GM12875 (cell line): ENCODE results near the gene UBE2A.

Experiments used
- H3K4me3 ChIP-seq: one replicate; pipeline ENCODE4 v1.5.1; 2011; ENCODE audit warnings: low read depth, low read length, control low read depth
- TF ChIP-seq, protein P1 (sequence below): IDR thresholded peaks from 2 replicates; pipeline ENCODE4 v1.5.1; 2011; ENCODE audit warnings: low read depth, mild to moderate bottlenecking, control low read depth, inconsistent platforms, low read length, moderate library complexity, borderline replicate concordance; ENCODE audit not compliant: insufficient read depth

The UBE2A gene

DNA sequence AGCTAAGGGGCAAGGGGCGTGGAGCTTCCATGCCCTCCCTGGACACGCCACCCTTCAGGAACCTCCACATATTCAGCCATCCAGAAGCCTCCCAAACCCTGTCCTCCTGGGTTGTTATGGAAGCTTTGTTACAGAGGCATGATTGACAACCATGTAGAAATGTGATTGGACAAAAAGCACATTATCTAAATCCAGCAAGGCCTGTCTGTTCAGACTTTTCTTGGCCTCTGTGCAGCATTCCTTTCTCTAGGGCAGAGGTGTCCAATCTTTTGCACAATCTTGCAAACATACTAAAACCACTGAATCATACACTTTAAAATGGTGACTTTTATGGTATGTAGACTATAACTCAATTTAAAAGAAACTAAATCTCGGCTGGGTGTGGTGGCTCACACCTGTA lies 21.9 kb upstream of the UBE2A start:
- TF ChIP-seq, protein P1, sequence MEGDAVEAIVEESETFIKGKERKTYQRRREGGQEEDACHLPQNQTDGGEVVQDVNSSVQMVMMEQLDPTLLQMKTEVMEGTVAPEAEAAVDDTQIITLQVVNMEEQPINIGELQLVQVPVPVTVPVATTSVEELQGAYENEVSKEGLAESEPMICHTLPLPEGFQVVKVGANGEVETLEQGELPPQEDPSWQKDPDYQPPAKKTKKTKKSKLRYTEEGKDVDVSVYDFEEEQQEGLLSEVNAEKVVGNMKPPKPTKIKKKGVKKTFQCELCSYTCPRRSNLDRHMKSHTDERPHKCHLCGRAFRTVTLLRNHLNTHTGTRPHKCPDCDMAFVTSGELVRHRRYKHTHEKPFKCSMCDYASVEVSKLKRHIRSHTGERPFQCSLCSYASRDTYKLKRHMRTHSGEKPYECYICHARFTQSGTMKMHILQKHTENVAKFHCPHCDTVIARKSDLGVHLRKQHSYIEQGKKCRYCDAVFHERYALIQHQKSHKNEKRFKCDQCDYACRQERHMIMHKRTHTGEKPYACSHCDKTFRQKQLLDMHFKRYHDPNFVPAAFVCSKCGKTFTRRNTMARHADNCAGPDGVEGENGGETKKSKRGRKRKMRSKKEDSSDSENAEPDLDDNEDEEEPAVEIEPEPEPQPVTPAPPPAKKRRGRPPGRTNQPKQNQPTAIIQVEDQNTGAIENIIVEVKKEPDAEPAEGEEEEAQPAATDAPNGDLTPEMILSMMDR, result no peak
- no peak overlapping the region for H3K4me3 ChIP-seq

DNA sequence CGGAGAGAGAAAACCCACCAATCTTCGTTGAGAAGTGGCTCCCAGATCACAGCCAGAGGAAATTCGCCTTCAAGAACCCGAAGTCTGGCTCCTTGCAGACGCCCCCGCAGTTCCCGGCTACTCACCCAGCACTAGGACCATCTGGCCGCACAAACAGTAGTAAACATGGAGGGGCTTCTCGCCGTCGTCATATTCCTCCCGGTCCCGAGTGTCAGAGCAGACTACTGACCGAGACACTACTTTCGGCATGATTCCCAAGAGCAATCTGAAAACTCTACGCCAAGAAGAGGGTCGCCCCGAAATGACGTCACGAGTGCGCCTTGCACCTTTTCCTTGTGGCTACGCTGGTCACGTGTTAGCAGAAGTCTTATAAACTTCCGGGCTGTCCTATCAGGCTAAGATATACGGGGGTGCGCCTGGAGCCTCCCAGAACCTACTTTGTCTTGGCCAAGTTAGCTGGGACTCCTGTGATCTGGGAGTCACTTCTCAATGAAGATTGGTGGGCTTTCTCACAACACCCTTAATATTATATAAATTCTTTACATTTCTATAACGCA lies 9.2 kb upstream of the UBE2A start, which contains the start of gene STEEP1:
Gene STEEP1 (minus strand): TSS at position 303 of the 557 bp plus-strand sequence. CDS start 54 bp downstream, at position 249.
- TF ChIP-seq, protein P1, result no peak
- peak within 1 kb of the TSS; percentile 70 for H3K4me3 ChIP-seq

DNA sequence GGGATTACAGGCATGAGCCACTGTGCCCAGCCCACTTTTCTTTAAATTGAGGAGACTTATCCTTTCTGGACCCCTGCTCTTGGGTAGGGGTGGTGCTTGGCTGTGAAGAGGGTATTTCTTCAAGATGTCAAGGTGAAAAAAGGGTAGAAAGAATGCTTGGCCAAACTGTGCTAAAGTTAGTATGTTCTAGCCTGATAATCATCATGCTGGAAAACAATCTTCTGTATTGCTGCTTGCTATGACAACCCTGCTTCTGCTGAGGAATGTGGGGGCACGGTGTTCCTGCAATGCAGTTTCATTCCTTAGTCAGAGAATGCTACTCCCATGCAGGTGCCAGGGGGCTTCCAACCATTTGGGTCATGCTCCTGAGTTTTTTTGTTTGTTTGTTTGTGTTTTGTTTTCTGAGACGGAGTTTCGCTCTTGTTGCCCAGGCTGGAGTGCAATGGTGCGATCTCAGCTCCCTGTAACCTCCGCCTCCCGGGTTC lies 4.0 kb upstream of the UBE2A start:
- TF ChIP-seq, protein P1, result no peak
- no peak overlapping the region for H3K4me3 ChIP-seq

DNA sequence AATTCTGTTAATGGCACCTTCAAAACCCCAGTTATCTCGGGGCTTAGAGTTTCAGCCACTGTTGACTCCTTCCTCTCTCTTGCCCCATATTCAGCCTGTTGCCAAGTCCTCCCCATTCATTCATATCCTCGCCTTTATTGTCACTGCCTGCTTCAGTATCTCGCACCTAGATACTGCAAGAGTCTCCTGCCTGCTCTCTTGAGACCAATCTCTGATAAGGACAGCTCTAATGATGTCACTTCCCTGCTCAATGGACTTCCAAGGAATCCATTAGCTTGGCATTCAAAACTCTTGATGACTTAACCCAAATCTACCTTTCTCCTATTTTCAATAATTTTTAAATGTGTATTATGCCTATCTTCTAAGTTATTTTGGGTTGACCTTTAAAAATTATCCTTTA lies 1.1 kb upstream of the UBE2A start:
- TF ChIP-seq, protein P1, result no peak
- no peak overlapping the region for H3K4me3 ChIP-seq

DNA sequence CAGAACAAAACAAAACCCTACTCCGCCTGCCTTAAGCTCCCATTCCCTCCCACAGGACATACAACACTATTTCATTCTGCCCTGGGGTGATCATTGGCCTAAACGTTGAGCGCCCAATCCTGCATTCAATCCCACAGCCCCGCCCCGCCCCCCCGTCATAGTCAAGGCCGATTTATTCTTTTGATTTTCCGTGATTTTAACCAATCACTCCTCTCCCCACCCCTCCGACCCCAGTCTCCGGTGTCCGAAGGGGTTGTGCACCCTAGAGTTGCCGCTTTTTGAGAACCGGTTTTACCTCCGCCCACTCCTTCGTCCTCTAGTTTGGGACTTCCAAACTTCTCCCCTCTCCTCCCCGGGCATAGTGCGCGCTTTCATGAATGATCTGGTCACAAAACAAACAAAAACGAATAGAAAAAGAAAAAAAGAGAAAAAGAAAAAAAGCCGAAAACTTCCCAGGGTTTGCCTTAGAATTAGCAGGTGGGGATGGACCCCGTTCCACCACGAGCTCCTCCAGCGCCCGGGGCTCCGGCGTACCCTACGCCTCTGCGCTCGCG lies 446 bp upstream of the UBE2A start:
- H3K4me3 ChIP-seq, result peak overlapping the region; percentile 47
- TF ChIP-seq, protein P1, result no peak

DNA sequence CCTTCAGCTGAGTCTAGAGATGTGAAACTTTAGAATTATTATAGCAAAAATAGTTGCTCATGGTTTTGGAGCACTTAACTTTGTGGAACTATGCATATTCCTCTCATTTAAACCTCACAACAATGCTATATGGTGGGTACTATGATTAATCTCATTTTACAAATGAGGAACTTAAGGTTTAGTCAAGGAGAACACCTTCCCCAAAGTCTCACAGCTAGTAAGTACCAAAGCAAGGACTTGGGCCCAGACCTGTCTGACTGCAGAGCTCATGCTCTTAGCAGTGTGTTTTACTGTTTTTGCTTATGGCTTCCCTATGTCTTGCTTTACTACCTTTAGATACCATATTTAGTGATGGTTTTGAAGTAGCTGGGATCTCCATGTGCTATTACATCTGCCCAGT lies 5.1 kb downstream of the UBE2A start:
- H3K4me3 ChIP-seq, result no peak overlapping the region
- TF ChIP-seq, protein P1, result no peak

DNA sequence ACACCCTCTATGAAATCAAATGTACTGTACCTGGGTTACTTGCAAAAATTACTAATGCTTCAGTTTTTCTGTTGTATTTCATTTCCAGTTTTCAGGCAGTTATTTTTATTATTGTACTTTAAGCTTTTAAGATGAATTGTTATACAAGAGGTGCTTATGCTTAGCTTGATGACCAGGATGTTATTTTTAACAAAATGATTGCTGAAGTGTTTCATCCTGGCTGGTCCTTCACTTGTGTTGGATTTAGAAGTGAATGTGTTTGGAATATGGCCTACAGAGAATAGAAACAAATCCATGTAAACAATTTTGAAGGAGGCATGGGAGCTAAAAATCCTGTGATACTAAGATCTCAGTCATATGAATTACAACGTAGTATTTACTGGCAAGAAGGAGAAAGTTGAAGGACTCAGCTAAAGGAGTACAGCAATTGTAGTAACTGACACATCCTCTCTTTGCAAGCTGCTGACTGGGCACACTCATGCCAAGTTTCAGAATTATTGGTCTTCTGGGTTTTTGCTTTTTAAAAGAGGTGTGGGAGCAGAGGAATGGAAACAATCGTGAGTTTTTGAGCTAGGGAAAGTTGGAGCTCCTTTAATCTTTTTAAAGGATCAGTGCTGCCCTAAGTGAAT lies 9.2 kb downstream of the UBE2A start:
- H3K4me3 ChIP-seq, result no peak overlapping the region
- TF ChIP-seq, protein P1, result no peak
